Measurements from ENCODE around the gene SYT2.
"Not testable (repeated sequence)": the region's sequence is repeated elsewhere in the genome, so short reads cannot be mapped to it uniquely, and the experiment has no call there.

DNA sequence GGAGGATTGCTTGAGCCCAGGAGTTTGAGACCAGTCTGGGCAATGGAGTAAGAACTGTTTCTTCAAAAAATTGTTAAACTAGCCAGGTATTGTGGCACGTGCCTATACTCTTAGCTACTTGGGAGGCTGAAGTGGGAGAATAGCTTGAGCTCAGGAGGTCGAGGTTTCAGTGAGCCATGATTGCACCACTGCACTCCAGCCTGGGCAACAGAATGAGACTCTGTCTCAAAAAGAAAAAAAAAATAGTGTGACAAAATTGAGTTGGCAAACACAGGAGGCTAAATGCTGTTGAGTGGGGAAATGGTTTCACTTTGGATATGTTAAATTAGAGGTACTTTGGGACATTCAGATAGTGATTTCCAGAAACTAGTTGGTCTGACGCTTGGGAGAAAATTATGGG, 163.9 kb downstream of the SYT2 start:
- not testable (repeated sequence) for TF ChIP-seq CTCF, POLR2AphosphoS5 (IDR thresholded peaks at IDR 0.05)
